Measurements from ENCODE around the gene PRKAR2A.
"Not testable (repeated sequence)": the region's sequence is repeated elsewhere in the genome, so short reads cannot be mapped to it uniquely, and the experiment has no call there.

PRKAR2A gene

DNA sequence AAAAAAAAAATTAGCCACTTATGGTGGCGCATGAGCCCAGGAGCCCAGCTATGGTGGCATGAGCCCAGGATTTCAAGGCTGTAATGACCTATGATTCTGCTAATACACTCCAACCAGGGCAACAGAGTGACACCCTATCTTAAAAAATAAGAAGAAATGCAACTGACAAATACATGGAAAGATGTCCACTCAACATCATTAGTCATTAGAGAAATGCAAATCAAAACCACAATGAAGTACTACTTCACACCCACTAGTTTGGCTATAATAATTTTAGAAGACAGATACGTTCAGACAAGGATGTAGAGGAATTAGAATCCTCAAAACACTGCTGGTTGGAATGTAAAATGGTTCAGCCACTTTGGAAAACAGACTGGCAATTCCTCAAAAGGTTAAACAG is 10.5 kb downstream of the PRKAR2A start:
- TF ChIP-seq, protein P1, sequence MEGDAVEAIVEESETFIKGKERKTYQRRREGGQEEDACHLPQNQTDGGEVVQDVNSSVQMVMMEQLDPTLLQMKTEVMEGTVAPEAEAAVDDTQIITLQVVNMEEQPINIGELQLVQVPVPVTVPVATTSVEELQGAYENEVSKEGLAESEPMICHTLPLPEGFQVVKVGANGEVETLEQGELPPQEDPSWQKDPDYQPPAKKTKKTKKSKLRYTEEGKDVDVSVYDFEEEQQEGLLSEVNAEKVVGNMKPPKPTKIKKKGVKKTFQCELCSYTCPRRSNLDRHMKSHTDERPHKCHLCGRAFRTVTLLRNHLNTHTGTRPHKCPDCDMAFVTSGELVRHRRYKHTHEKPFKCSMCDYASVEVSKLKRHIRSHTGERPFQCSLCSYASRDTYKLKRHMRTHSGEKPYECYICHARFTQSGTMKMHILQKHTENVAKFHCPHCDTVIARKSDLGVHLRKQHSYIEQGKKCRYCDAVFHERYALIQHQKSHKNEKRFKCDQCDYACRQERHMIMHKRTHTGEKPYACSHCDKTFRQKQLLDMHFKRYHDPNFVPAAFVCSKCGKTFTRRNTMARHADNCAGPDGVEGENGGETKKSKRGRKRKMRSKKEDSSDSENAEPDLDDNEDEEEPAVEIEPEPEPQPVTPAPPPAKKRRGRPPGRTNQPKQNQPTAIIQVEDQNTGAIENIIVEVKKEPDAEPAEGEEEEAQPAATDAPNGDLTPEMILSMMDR (IDR thresholded peaks at IDR 0.05; ENCODE audit: insufficient read depth, missing control alignments): no peak
- DNase-seq (ENCODE audit: insufficient read length, low spot score) (no peak), FAIRE-seq (no peak)

DNA sequence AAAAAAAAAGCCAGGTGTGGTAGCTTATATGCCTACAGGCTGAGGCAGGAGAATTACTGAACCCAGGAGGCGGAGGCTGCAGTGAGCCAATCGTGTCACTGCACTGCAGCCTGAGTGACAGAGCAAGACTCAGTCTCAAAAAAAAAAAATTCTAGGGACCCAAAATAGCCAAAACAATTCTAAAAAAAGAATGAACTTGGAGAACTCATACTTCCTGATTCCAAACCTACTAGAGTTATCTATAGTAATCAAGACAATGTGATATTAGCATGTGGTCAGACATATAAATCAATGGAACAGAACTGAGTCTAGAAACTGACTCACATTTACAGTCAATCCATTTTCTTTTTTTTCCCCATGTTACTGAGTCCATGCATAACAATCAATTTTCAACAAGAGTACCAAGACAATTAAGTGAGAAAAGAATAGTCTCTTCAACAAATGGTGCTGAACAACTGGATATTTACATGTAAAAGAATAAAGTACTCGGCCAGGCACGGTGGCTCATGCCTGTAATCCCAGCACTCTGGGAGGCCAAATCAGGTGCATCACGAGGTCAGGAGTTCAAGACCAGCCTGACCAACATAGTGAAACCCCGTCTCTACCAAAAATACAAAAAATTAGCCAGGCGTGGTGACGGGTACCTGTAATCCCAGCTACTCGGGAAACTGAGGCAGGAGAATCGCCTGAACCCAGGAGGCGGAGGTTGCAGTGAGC is 11.9 kb downstream of the PRKAR2A start:
- TF ChIP-seq, protein P1 (IDR thresholded peaks at IDR 0.05; ENCODE audit: insufficient read depth, missing control alignments): no peak
- FAIRE-seq: no peak
- no peak for DNase-seq (ENCODE audit: insufficient read length, low spot score)

DNA sequence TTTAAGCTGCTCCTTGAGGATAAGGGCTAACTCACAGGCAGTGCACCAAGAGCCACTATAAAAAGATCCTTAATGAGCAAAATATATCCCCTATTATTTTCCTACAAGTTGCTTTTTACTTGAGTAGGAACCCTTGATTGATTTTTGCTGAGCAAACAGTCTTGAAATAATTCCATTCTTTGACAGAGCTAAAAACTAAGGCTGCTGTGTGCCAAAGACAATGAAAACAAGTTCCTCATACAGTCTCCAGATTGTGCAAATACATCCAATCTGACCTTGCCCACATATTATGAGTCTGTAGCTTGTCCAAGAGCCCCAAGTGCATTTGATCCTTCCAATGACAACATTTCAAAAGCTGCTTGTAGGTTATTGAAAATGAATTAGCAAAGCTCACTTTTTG is 15.0 kb downstream of the PRKAR2A start:
- TF ChIP-seq, protein P1 (IDR thresholded peaks at IDR 0.05; ENCODE audit: insufficient read depth, missing control alignments): no peak
- DNase-seq (ENCODE audit: insufficient read length, low spot score) (no peak), FAIRE-seq (no peak)

DNA sequence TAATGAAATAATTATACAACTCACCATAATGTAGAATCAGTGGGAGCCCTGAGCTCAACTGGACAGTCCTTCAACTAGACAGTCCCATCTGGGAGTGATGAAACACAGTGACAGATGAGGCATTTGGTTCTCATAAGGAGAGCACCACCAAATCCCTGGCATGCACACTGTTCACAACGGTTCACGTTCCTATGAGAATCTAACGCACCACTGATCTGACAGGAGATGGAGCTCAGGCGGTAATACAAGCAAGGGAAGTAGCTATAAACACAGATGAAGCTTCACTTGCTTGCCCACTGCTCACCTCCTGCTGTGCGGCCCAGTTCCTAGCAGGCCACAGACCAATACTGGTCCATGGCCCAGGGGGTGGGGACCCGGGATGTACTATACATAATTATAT is 17.0 kb downstream of the PRKAR2A start:
- TF ChIP-seq, protein P1 (IDR thresholded peaks at IDR 0.05; ENCODE audit: insufficient read depth, missing control alignments): no peak
- FAIRE-seq: no peak
- no peak for DNase-seq (ENCODE audit: insufficient read length, low spot score)

DNA sequence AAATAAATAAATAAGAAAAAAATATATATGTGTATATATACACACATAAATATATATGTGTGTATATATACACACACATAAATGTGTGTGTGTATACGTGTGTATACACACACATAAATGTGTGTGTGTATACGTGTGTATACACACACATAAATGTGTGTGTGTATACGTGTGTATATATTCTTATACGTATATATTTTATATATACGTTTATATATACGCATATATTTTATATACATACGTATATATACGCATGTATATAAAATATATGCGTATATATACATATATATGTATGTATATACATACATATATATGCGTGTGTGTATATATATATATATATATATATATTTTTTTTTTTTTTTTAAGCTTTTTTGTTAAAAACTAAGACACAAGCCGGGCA is 18.1 kb downstream of the PRKAR2A start:
- not testable (repeated sequence) for DNase-seq (ENCODE audit: insufficient read length, low spot score); FAIRE-seq

DNA sequence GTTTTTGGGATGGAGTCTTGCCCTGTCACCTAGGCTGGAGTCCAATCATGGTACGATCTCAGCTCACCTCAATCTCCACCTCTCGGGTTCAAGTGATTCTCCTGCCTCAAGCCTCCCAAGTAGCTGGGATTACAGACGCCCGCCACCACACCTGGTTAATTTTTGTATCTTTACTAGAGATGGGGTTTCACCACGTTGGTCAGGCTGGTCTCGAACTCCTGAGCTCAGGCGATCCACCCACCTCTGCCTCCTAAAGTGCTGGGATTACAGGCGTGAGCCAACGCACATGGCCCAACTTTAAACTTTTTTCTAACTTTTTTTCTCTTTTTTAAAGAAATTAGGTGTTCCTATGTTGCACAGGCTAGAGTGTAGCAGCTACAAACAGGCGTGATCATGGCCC is 19.8 kb downstream of the PRKAR2A start:
- DNase-seq (ENCODE audit: insufficient read length, low spot score); FAIRE-seq: not testable (repeated sequence)

DNA sequence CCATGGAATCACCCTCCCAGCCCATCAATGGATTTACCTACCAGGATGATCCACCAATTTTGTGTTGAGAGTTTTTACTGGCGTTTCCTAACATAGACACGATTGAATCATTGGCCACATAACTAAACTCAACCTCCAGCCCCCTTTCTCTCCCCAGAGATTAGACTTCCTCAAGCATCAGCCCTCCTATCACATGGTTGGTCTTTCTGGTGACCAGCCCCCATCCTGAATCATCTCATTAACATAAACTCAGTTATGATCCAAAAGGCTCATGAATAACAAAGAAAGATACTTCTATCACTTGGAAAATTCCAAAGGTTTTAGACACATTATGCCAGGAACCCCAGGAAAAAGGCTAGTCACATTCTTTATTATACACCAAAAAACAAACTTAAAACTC is 21.2 kb downstream of the PRKAR2A start:
- TF ChIP-seq, protein P1 (IDR thresholded peaks at IDR 0.05; ENCODE audit: insufficient read depth, missing control alignments): no peak
- no peak for DNase-seq (ENCODE audit: insufficient read length, low spot score)
- FAIRE-seq: no peak

DNA sequence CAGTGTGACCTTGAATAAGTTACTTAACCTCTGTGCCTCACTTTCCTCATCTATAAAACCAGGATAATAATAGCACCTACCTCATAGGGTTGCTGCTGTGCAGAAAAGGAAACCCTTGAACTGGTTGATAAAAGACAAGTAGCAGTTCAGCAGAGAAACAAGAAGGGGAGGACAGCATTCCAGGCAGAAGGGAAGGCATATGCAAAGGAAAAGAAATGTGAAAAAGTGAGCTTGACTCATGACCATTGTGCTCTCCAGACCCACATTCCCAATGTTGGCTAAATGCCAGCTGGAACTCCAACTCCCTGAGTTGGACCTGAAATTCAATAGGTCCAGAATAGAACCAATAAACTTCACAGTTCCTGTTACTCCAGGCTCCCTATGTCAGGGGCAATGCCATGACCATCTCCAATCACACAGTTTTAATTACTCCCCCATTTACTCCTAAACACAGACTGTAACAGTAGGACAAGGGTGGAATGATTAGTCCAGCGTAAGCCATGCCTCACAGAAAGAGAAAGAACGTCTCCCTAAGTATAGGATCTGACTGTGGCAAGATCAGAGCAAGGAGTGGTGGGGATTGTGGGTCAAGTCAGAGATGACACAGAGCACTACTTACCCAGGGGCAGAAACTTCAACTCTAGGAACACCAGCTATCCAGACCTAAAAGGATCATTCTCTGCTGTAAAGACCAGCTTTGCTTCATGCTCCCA is 26.9 kb downstream of the PRKAR2A start:
- no peak for FAIRE-seq
- DNase-seq (ENCODE audit: insufficient read length, low spot score): no peak
- TF ChIP-seq, protein P1 (IDR thresholded peaks at IDR 0.05; ENCODE audit: insufficient read depth, missing control alignments): no peak

All from D721Med (cell line).